SK-N-SH (cell line): Measurements from ENCODE around the gene CPNE4.

Source experiments
- CTCF ChIP-seq: fragments of 200-600 bp; sonication (generic); IDR thresholded peaks from 2 replicates; pipeline ENCODE4 v1.6.1; 2017; ENCODE audit warnings: antibody characterized with exemption, mild to moderate bottlenecking, moderate library complexity
- ELF1 ChIP-seq: IDR thresholded peaks from 2 replicates; pipeline ENCODE4 v1.4.0; 2012
- EP300 ChIP-seq, 2 experiments: IDR thresholded peaks; 2 replicates each; pipeline versions ENCODE4 v1.4.0 to v1.6.1; 2012; ENCODE audit warnings: borderline replicate concordance in 1 of 2, low read depth in 1 of 2, low read length in 1 of 2
- EZH2phosphoT487 ChIP-seq: fragments of 200-600 bp; sonication (generic); IDR thresholded peaks from 2 replicates; pipeline ENCODE4 v1.6.1; 2017; ENCODE audit warnings: low read depth, mixed run types, mild to moderate bottlenecking, antibody characterized with exemption, moderate library complexity, borderline replicate concordance
- FOXM1 ChIP-seq: IDR thresholded peaks from 2 replicates; pipeline ENCODE4 v1.4.0; 2012; ENCODE audit warnings: low read depth, mild to moderate bottlenecking
- GABPA ChIP-seq: IDR thresholded peaks from 2 replicates; pipeline ENCODE4 v1.4.0; 2012; ENCODE audit warnings: low read depth, mild to moderate bottlenecking
- PBX3 ChIP-seq: IDR thresholded peaks from 2 replicates; pipeline ENCODE4; 2012
- POLR2AphosphoS5 ChIP-seq: IDR thresholded peaks from 2 replicates; pipeline ENCODE4 v1.6.1; 2012; ENCODE audit warnings: low read depth, low read length
- RCOR1 ChIP-seq: fragments of 150-350 bp; IDR thresholded peaks from 2 replicates; pipeline ENCODE4 v1.6.1; 2017; ENCODE audit warnings: antibody characterized with exemption, low read length
- REST ChIP-seq: IDR thresholded peaks from 2 replicates; pipeline ENCODE4 v1.6.1; 2012; ENCODE audit warnings: mild to moderate bottlenecking, low read depth, low read length, moderate library complexity
- TCF12 ChIP-seq: IDR thresholded peaks from 2 replicates; pipeline ENCODE4 v1.4.0; 2012

GRCh38 chr3:131843174-131843573 is 191.6 kb downstream of the CPNE4 start:
- TF ChIP-seq FOXM1 (no peak), CTCF (no peak), REST (no peak), EP300 (IDR thresholded peaks at IDR 0.05; ENCODE audit: borderline replicate concordance in 1 of 2, low read depth in 1 of 2, low read length in 1 of 2) (no peak), GABPA (no peak), EZH2phosphoT487 (no peak), PBX3 (no peak), POLR2AphosphoS5 (no peak), RCOR1 (no peak), TCF12 (no peak), ELF1 (no peak)
